CD4-positive, CD25-positive, alpha-beta regulatory T cell (primary cell): ENCODE measurements around the gene CAMKK2. TPM values are rescaled to one million over a fixed set of nuclear protein-coding genes. Genes with fewer than 3 reads are reported as not detected.
A peak's percentile ranks its signal among the peaks of the same experiment; 100 is the strongest.

Experiments
- ATAC-seq, 2 donors: fragments of 150-1000 bp; cut with Tn5 transposase; one replicate each; pipeline ENCODE4 v1.10.0; 2021; ENCODE audit warnings: low read depth in 2 of 2, moderate number of reproducible peaks in 2 of 2, moderate library complexity in 1 of 2
- DNase-seq, 3 donors: peaks; one replicate each; pipeline versions ENCODE4 v3.0.0 to v3.0.0-alpha.2; 2012 to 2022; ENCODE audit warnings: mixed read lengths in 1 of 3
- H3K27ac ChIP-seq: one replicate; pipeline ENCODE4 v1.7.0; 2013; ENCODE audit warnings: mild to moderate bottlenecking, low read length; ENCODE audit not compliant: insufficient read depth, poor library complexity, severe bottlenecking
- H3K27me3 ChIP-seq: one replicate; pipeline ENCODE4 v1.7.0; 2013; ENCODE audit warnings: low read length; ENCODE audit not compliant: control insufficient read depth, insufficient read depth
- H3K36me3 ChIP-seq: one replicate; pipeline ENCODE4 v1.7.0; 2013; ENCODE audit warnings: mild to moderate bottlenecking, low read length, moderate library complexity; ENCODE audit not compliant: control insufficient read depth, insufficient read depth
- H3K4me1 ChIP-seq: 2 replicates; pipeline ENCODE4 v1.7.0; 2013; ENCODE audit warnings: mild to moderate bottlenecking, low read length; ENCODE audit not compliant: insufficient read depth, control insufficient read depth, poor library complexity, severe bottlenecking
- H3K4me3 ChIP-seq: one replicate; pipeline ENCODE4 v1.7.0; 2013; ENCODE audit warnings: low read depth, mild to moderate bottlenecking, low read length, moderate library complexity
- H3K9me3 ChIP-seq, 2 experiments: 1 replicate in 1 of 2; 2 replicates in 1 of 2; pipeline ENCODE4 v1.7.0; 2013; ENCODE audit warnings: low read length in 2 of 2, mild to moderate bottlenecking in 1 of 2, moderate library complexity in 1 of 2; ENCODE audit not compliant: control insufficient read depth in 2 of 2
- H3K27ac Mint-ChIP-seq, 3 donors: one replicate each; pipeline ENCODE4 v1.8.0; 2020 to 2022; ENCODE audit warnings: mild to moderate bottlenecking in 3 of 3, mixed read lengths in 3 of 3, moderate library complexity in 2 of 3
- H3K27me3 Mint-ChIP-seq: one replicate; pipeline ENCODE4 v1.8.0; 2022; ENCODE audit warnings: mild to moderate bottlenecking, mixed read lengths
- H3K36me3 Mint-ChIP-seq: one replicate; pipeline ENCODE4 v1.8.0; 2020; ENCODE audit warnings: mixed read lengths
- H3K4me1 Mint-ChIP-seq, 4 donors: one replicate each; pipeline ENCODE4 v1.8.0; 2020 to 2022; ENCODE audit warnings: mixed read lengths in 4 of 4, mild to moderate bottlenecking in 1 of 4
- H3K4me3 Mint-ChIP-seq, 4 donors: one replicate each; pipeline ENCODE4 v1.8.0; 2020 to 2022; ENCODE audit warnings: mild to moderate bottlenecking in 4 of 4, mixed read lengths in 4 of 4, moderate library complexity in 3 of 4
- H3K9me3 Mint-ChIP-seq, 7 donors: one replicate each; pipeline ENCODE4 v1.8.0; 2020 to 2022; ENCODE audit warnings: mixed read lengths in 7 of 7, mild to moderate bottlenecking in 3 of 7, moderate library complexity in 2 of 7
- polyA plus RNA-seq, 4 donors: library from polyadenylated mRNA; unstranded; fragments of 300-500 nt; fragmentation: Illumina TruSeq; gene quantifications; one replicate each; pipeline ENCODE4 v1.2.3, GENCODE V29; 2021
- total RNA-seq: library from RNA; stranded (reverse); gene quantifications from one replicate; pipeline ENCODE4 v1.2.3, GENCODE V29; 2022

CAMKK2 gene
- total and polyA plus RNA-seq, 5 donors from 2014 or later, result 9.6 to 15.2 (median 12.1) TPM

- H3K36me3 ChIP-seq, result peaks cover 36% of the 10 kb centered on the region
- no peak overlapping the region for H3K4me3 Mint-ChIP-seq
- no peak overlapping the region for H3K4me3 ChIP-seq
- H3K27me3 Mint-ChIP-seq, result no peaks in the 10 kb centered on the region
- no peaks in the 10 kb centered on the region for H3K27me3 ChIP-seq
- DNase-seq (no peak), ATAC-seq (no peak)
- H3K27ac ChIP-seq, result no peak overlapping the region
- H3K27ac Mint-ChIP-seq, result no peak overlapping the region
- H3K4me1 ChIP-seq, result no peaks in the 10 kb centered on the region
- no peaks in the 10 kb centered on the region for H3K9me3 Mint-ChIP-seq
- H3K9me3 ChIP-seq, result no peaks in the 10 kb centered on the region
- peaks cover 41% of the 10 kb centered on the region for H3K36me3 Mint-ChIP-seq
- peaks cover 0 to 2% (median 0%) of the 10 kb centered on the region in 4 donors for H3K4me1 Mint-ChIP-seq
Measured at GRCh38 chr12:121250359-121250758, 46.1 kb downstream of the CAMKK2 start.

DNA sequence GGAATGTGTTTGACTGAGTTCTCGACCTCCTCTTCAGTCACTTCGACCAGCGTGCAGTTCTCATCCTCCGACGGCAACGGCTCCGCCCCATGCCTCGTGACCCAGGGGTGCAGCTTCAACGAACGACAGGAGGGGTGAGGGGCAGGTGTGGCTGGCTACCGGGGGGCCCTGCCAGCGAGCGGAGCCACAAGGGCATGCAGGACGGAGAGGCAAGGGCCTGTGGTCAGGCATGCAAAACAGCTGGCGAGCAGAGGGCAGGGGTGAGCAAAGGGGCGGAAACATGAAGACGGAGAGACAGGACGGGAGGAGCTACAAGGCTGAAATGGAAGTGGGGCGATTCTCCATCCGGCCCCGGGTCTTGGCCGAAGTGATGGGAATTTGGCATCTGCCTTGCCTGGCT is 47.9 kb downstream of the CAMKK2 start:
- H3K4me1 ChIP-seq, result no peaks in the 10 kb centered on the region
- peaks cover 31% of the 10 kb centered on the region for H3K36me3 ChIP-seq
- Mint-ChIP-seq H3K9me3 (no peaks in the 10 kb centered on the region), H3K4me3 (no peak overlapping the region), H3K36me3 (peaks cover 30% of the 10 kb centered on the region), H3K27ac (no peak overlapping the region), H3K4me1 (peaks cover 0 to 3% (median 2%) of the 10 kb centered on the region in 4 donors), H3K27me3 (no peaks in the 10 kb centered on the region)
- no peak for ATAC-seq
- no peaks in the 10 kb centered on the region for H3K9me3 ChIP-seq
- no peaks in the 10 kb centered on the region for H3K27me3 ChIP-seq
- no peak overlapping the region for H3K27ac ChIP-seq
- no peak overlapping the region for H3K4me3 ChIP-seq
- no peak for DNase-seq

DNA sequence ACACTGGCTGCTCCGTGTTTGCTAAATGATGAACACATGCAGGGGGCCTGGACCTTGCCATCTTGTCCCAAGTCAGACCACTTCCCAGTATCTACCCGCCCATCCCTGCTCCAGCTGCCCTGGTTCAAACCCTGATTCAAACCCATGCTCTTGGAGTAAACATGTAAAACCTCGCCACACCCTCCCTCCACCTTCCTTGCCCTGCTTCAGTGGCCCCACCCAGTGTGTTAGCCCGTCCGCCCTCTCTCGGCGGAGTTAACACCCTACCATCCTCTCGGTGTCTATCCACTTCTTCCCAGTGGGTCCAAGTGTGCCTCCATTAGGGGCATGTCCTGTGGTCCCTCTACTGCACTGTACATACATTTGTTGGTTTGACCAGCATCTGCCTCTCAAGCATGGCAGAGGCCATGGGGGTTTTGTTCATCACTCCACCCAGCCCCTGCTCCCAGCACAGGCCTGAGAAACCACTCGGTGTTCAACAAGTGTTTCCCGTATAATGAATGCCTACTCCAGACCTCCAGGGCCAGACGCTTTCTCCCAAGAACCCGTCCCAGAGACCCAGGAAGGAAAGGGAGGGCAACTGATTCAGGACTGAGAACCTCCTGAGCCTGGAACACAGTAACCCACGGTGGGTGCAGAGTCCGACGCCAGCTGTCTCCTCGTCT is 49.5 kb downstream of the CAMKK2 start:
- ATAC-seq, result no peak
- H3K27ac Mint-ChIP-seq, result peak overlapping the region in 1 of 3 donors; percentile 90
- Histone ChIP-seq H3K4me3 (no peak overlapping the region), H3K27ac (no peak overlapping the region), H3K9me3 (no peaks in the 10 kb centered on the region), H3K36me3 (peaks cover 27% of the 10 kb centered on the region), H3K4me1 (no peaks in the 10 kb centered on the region), H3K27me3 (no peaks in the 10 kb centered on the region)
- H3K4me1 Mint-ChIP-seq, result peaks cover 0 to 9% (median 3%) of the 10 kb centered on the region in 4 donors
- no peak for DNase-seq
- no peaks in the 10 kb centered on the region for H3K27me3 Mint-ChIP-seq
- H3K4me3 Mint-ChIP-seq, result no peak overlapping the region
- H3K36me3 Mint-ChIP-seq, result peaks cover 22% of the 10 kb centered on the region
- no peaks in the 10 kb centered on the region for H3K9me3 Mint-ChIP-seq

DNA sequence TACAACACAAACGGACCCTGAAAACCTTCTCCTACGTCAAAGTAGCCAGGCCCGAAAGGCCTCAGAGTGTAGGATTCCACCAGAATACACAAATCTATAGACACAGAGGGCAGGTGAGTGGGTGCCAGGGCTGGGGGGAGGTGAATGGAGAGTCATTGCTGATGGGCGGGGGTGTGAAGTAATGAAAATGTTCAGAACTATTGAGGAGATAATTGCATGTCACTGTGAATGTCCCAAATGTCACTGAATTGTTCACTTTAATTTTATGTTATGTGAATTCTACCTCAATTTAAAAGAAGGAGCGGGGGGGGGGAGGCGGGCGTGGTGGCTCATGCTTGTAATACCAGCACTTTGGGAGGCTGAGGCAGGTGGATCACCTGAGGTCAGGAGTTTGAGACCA is 50.6 kb downstream of the CAMKK2 start:
- no peaks in the 10 kb centered on the region for H3K9me3 Mint-ChIP-seq
- no peak for DNase-seq
- Histone ChIP-seq H3K27me3 (no peaks in the 10 kb centered on the region), H3K36me3 (peaks cover 23% of the 10 kb centered on the region), H3K4me3 (no peak overlapping the region), H3K4me1 (peaks cover 9% of the 10 kb centered on the region), H3K27ac (no peak overlapping the region), H3K9me3 (no peaks in the 10 kb centered on the region)
- H3K27me3 Mint-ChIP-seq, result no peaks in the 10 kb centered on the region
- peak overlapping the region in 1 of 3 donors; percentile 66 for H3K27ac Mint-ChIP-seq
- H3K4me3 Mint-ChIP-seq, result no peak overlapping the region
- no peak for ATAC-seq
- H3K4me1 Mint-ChIP-seq, result peaks cover under 1 to 16% (median 6%) of the 10 kb centered on the region in 4 donors
- peaks cover 15% of the 10 kb centered on the region for H3K36me3 Mint-ChIP-seq

DNA sequence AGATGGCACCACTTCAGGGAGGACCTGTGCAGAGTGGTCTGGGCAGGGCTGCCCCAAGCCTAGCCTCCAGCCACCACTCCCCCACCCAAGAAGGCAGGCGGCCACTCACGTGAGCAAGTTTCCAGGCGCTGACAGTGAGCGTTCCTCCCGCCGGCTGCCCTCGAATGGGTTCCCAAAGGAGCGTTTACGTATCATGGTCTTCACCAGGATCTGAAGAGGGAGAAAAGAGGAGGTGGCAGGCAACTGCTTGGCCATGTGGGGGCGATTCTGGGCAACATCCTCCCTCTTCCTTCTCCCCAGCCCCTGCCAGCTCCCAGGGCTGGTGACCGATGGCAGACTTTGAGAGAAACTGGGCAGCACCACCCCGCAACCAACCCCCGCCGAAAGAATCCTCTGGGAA is 51.5 kb downstream of the CAMKK2 start:
- Histone ChIP-seq H3K4me1 (peaks cover 18% of the 10 kb centered on the region), H3K27me3 (no peaks in the 10 kb centered on the region), H3K9me3 (no peaks in the 10 kb centered on the region), H3K36me3 (peaks cover 15% of the 10 kb centered on the region), H3K27ac (no peak overlapping the region), H3K4me3 (no peak overlapping the region)
- H3K27me3 Mint-ChIP-seq, result no peaks in the 10 kb centered on the region
- no peaks in the 10 kb centered on the region for H3K9me3 Mint-ChIP-seq
- H3K27ac Mint-ChIP-seq, result no peak overlapping the region
- H3K36me3 Mint-ChIP-seq, result peaks cover 10% of the 10 kb centered on the region
- peaks cover 8 to 25% (median 14%) of the 10 kb centered on the region in 4 donors for H3K4me1 Mint-ChIP-seq
- no peak for ATAC-seq
- DNase-seq, result no peak
- no peak overlapping the region for H3K4me3 Mint-ChIP-seq

DNA sequence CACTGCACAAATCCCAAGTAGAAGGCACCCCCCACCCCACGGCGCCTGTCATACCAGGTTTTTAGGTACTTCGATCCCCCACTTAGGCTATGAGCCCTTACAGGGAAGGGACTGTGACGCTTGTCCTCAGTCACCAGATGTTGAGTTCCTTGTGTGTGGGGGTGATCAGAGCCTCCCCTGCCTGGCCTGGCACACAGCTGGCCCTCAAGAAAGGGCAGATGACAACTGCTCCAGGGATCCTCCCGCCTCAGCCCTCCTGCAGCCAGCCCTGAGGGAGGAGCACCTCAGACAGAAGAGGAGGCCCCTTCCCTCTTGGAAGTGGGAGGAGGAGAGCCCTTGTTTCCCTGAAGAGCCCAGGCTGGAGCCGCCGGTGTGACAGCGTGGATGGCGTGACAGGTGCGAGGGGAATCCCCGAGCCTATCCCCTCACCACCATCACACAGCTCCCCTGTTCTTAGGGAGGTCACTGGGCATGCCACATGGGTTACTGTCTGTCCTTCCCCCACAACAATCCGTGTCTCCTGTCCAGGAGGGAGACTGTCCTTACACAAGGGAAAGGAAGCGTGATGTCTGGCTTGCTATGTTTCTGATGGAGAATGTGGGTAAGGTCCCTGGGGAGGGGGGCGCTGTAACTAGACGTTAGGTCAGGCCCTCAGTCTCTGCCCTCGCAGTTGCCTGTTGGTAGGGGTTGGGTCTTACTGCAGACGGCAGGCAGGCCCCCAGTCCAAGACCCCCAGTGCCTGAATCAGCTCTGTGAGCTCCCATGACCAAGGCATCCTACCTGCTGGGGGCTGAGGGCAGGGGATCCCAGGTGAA is 55.1 kb downstream of the CAMKK2 start:
- Histone ChIP-seq H3K27me3 (no peaks in the 10 kb centered on the region), H3K27ac (peak overlapping the region; percentile 91), H3K9me3 (no peaks in the 10 kb centered on the region), H3K36me3 (peaks cover 6% of the 10 kb centered on the region), H3K4me1 (peaks cover 34% of the 10 kb centered on the region), H3K4me3 (peak overlapping the region; percentile 61)
- ATAC-seq (no peak), DNase-seq (no peak)
- no peaks in the 10 kb centered on the region for H3K9me3 Mint-ChIP-seq
- peak overlapping the region; percentile 89 to 97 (median 91) for H3K4me3 Mint-ChIP-seq
- H3K27ac Mint-ChIP-seq, result peak overlapping the region; percentile 99 to 100 (median 100)
- H3K36me3 Mint-ChIP-seq, result peaks cover 7% of the 10 kb centered on the region
- H3K4me1 Mint-ChIP-seq, result peaks cover 9 to 49% (median 23%) of the 10 kb centered on the region in 4 donors
- H3K27me3 Mint-ChIP-seq, result no peaks in the 10 kb centered on the region

DNA sequence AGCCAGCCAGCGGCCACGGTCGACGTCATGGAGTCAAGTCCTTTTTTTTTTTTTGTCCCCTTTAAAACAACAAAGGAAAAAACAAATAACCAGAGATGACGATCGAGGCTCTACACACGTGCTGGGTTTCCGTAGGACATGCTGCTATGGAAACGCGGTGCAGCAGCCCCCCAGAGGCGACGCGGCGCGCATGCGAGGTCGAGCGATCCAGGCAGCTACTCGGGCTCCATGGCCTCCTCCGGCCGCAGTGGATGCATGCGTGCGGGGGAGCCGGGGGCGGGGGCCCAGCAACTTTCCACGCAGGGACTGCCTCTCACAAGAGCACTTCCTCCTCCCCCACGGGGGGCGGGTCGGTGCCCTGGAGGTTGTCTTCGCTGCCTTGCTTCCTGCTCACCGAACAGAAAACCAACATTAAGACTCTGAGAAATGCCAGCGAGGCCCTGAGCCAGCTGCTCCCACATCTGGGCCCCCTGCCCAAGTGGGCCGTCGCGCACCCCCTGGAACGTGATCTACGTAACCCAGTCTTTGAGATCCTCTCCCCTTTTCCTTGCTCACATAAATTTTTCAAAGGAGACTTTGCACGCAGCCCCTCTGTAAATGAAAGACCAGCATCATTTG is 55.9 kb downstream of the CAMKK2 start:
- no peaks in the 10 kb centered on the region for H3K9me3 ChIP-seq
- H3K27me3 Mint-ChIP-seq, result no peaks in the 10 kb centered on the region
- peaks cover 6% of the 10 kb centered on the region for H3K36me3 ChIP-seq
- ATAC-seq, result peak; percentile 90 to 91
- no peaks in the 10 kb centered on the region for H3K27me3 ChIP-seq
- H3K4me1 ChIP-seq, result peaks cover 34% of the 10 kb centered on the region
- no peaks in the 10 kb centered on the region for H3K9me3 Mint-ChIP-seq
- H3K4me3 ChIP-seq, result peak overlapping the region; percentile 61
- peak overlapping the region; percentile 89 to 97 (median 91) for H3K4me3 Mint-ChIP-seq
- DNase-seq, result peak; percentile 91 to 93 (median 91)
- H3K4me1 Mint-ChIP-seq, result peaks cover 9 to 49% (median 23%) of the 10 kb centered on the region in 4 donors
- H3K36me3 Mint-ChIP-seq, result peaks cover 11% of the 10 kb centered on the region
- peak overlapping the region; percentile 91 for H3K27ac ChIP-seq
- peak overlapping the region; percentile 99 to 100 (median 100) for H3K27ac Mint-ChIP-seq
